OCI-LY3 (cell line): Measurements from ENCODE around the gene TDRD9.
A peak's percentile ranks its signal among the peaks of the same experiment; 100 is the strongest.
"Not testable (repeated sequence)": the region's sequence is repeated elsewhere in the genome, so short reads cannot be mapped to it uniquely, and the experiment has no call there.

Source experiments
- H2AFZ ChIP-seq: fragments of 200-600, 300-600 bp; shearing (Covaris generic); 2 replicates; pipeline ENCODE4 v1.6.0; 2014; ENCODE audit warnings: antibody characterized with exemption, low read depth, low read length
- H3K27ac ChIP-seq: fragments of 200-600, 300-600 bp; sonication (generic); 2 replicates; pipeline ENCODE4 v1.5.1; 2014; ENCODE audit warnings: mild to moderate bottlenecking, low read length, moderate library complexity, mixed read lengths
- H3K27me3 ChIP-seq: fragments of 200-600, 300-600 bp; sonication (generic); 2 replicates; pipeline ENCODE4 v1.6.1; 2014; ENCODE audit warnings: low read depth, low read length, mixed read lengths
- H3K36me3 ChIP-seq: fragments of 200-600, 300-600 bp; sonication (generic); replicated peaks from 2 replicates; pipeline ENCODE3; 2014; ENCODE audit warnings: low read depth, low read length, mixed read lengths
- H3K4me1 ChIP-seq: fragments of 300-600, 200-600 bp; sonication (generic); 2 replicates; pipeline ENCODE4 v1.6.1; 2014; ENCODE audit warnings: low read length, mixed read lengths
- H3K4me2 ChIP-seq: fragments of 200-600, 300-600 bp; sonication (generic); 2 replicates; pipeline ENCODE4 v1.6.1; 2014; ENCODE audit warnings: low read length, mixed read lengths
- H3K4me3 ChIP-seq: fragments of 300-600, 200-600 bp; sonication (generic); 2 replicates; pipeline ENCODE4 v1.5.1; 2014; ENCODE audit warnings: antibody characterized with exemption, mild to moderate bottlenecking, low read length, moderate library complexity
- H3K79me2 ChIP-seq: fragments of 300-600, 200-600 bp; shearing (Covaris generic); 2 replicates; pipeline ENCODE4 v1.6.1; 2014; ENCODE audit warnings: mild to moderate bottlenecking, low read length, mixed read lengths
- H3K9ac ChIP-seq: fragments of 300-600, 200-600 bp; shearing (Covaris generic); 2 replicates; pipeline ENCODE4 v1.6.0; 2014; ENCODE audit warnings: mild to moderate bottlenecking, low read length, moderate library complexity
- H3K9me3 ChIP-seq: fragments of 200-600, 300-600 bp; shearing (Covaris generic); 2 replicates; pipeline ENCODE4 v1.6.1; 2014; ENCODE audit warnings: low read length, mixed read lengths; ENCODE audit not compliant: insufficient read depth
- H4K20me1 ChIP-seq: fragments of 200-600, 300-600 bp; sonication (generic); 2 replicates; pipeline ENCODE4 v1.6.1; 2016; ENCODE audit warnings: low read length, mixed read lengths; ENCODE audit not compliant: insufficient read depth
- EZH2phosphoT487 ChIP-seq: fragments of 200-600 bp; shearing (Covaris generic); IDR thresholded peaks from 2 replicates; pipeline ENCODE4 v1.6.1; 2018; ENCODE audit warnings: antibody characterized with exemption, mixed run types, low read depth
- TF ChIP-seq, protein P1 (sequence below): fragments of 200-600, 300-600 bp; sonication (generic); IDR thresholded peaks from 2 replicates; pipeline ENCODE4 v1.5.1; 2014; ENCODE audit warnings: antibody characterized with exemption, low read length, low read depth

The TDRD9 gene

DNA sequence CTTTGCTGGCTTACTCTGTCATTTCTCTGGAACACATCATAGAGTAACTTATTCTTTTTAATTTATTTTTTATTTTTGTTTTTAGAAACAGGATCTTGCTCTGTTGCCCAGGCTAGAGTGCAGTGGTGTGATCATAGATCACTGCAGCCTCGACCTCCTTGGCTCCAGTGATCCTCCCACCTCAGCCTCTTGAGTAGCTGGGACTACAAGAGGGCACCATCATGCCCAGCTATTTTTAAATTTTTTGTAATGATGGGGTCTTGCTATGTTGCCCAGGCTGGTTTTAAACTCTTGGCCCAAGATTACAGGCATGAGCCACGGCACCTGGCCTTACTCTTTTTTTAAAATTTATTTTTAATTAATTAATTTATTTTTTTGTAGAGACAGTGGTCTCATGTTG is 46.3 kb downstream of the TDRD9 start:
- Histone ChIP-seq H3K27ac (no peak overlapping the region), H2AFZ (no peak overlapping the region), H3K36me3 (no peaks in the 10 kb centered on the region), H3K79me2 (no peaks in the 10 kb centered on the region), H4K20me1 (no peaks in the 10 kb centered on the region), H3K4me2 (no peak overlapping the region), H3K4me1 (no peaks in the 10 kb centered on the region), H3K9ac (no peak overlapping the region), H3K27me3 (no peaks in the 10 kb centered on the region; the same call in 1 of the 2 replicates), H3K9me3 (no peaks in the 10 kb centered on the region), H3K4me3 (no peak overlapping the region)
- TF ChIP-seq EZH2phosphoT487 = no peak
- TF ChIP-seq, protein P1, sequence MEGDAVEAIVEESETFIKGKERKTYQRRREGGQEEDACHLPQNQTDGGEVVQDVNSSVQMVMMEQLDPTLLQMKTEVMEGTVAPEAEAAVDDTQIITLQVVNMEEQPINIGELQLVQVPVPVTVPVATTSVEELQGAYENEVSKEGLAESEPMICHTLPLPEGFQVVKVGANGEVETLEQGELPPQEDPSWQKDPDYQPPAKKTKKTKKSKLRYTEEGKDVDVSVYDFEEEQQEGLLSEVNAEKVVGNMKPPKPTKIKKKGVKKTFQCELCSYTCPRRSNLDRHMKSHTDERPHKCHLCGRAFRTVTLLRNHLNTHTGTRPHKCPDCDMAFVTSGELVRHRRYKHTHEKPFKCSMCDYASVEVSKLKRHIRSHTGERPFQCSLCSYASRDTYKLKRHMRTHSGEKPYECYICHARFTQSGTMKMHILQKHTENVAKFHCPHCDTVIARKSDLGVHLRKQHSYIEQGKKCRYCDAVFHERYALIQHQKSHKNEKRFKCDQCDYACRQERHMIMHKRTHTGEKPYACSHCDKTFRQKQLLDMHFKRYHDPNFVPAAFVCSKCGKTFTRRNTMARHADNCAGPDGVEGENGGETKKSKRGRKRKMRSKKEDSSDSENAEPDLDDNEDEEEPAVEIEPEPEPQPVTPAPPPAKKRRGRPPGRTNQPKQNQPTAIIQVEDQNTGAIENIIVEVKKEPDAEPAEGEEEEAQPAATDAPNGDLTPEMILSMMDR = no peak

DNA sequence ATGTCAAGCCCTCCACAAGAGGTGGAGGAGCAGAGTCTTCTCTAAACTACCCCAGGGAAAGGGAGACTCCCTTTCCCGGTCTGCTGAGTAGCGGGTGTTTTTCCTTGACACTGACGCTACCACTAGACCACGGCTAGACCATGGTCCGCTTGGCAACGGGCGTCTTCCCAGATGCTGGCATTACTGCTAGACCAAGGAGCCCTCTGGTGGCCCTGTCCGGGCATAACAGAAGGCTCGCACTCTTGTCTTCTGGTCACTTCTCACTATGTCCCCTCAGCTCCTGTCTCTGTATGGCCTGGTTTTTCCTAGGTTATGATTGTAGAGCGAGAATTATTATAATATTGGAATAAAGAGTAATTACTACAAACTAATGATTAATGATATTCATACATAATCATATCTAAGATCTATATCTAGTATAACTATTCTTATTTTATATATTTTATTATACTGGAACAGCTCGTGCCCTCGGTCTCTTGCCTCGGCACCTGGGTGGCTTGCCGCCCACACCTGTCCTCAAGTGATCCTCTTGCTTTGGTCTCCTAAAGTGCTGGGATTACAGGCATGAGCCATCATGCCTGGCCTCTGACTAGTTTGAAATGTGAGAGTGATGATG is 52.5 kb downstream of the TDRD9 start:
- not testable (repeated sequence) for H3K4me3 ChIP-seq, H3K4me2 ChIP-seq, H4K20me1 ChIP-seq, H2AFZ ChIP-seq, H3K36me3 ChIP-seq, H3K9ac ChIP-seq, H3K79me2 ChIP-seq, H3K4me1 ChIP-seq, H3K27me3 ChIP-seq, H3K9me3 ChIP-seq, H3K27ac ChIP-seq
- TF ChIP-seq, protein P1 = peak; percentile 31

DNA sequence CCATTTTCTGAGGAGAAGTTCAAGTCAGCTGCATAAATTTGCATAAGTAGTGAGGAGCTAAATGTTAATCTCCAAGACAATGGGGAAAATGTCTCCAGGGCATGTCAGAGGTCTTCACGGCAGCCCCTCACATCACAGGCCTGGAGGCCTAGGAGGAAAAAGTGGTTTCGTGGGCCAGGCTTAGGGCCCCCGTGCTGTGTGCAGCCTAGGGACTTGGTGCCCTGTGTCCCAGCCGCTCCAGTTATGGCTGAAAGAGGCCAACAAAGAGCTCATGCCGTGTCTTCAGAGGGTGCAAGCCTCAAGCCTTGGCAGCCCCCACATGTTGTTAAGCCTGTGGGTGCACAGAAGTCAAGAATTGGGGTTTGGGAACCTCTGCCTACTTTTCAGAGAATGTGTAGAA is 55.9 kb downstream of the TDRD9 start:
- Histone ChIP-seq H3K4me1 (no peaks in the 10 kb centered on the region), H4K20me1 (no peaks in the 10 kb centered on the region), H3K9ac (no peak overlapping the region), H3K36me3 (no peaks in the 10 kb centered on the region), H3K79me2 (no peaks in the 10 kb centered on the region), H3K4me2 (no peak overlapping the region), H3K27me3 (peaks cover 7% of the 10 kb centered on the region; the same call in 1 of the 2 replicates), H3K27ac (no peak overlapping the region), H3K9me3 (peaks cover 9% of the 10 kb centered on the region; the same call in 1 of the 2 replicates), H2AFZ (no peak overlapping the region), H3K4me3 (no peak overlapping the region)
- TF ChIP-seq EZH2phosphoT487 = no peak
- TF ChIP-seq, protein P1 = no peak

DNA sequence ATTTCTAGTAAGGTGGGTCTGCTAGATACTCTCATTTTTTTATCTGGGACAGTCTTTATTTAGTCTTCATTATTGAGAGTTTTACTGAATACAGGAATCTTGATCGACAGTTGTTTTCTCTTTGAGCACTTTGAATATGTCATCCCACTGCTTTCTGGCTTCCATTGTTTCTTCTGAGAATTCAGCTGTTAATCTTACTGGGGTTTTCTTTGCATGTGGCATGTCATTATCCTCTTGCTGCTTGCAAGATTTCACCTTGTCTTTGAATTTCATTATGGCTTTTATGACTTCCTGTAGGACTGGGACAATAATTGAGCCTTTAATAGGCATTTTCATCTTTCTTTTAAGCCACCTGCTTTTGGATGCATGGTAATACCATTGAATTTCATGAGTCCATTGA is 60.8 kb downstream of the TDRD9 start:
- Histone ChIP-seq H3K4me2 (no peak overlapping the region), H4K20me1 (no peaks in the 10 kb centered on the region), H3K36me3 (no peaks in the 10 kb centered on the region), H3K9me3 (peaks cover 13% of the 10 kb centered on the region; the same call in 1 of the 2 replicates), H3K79me2 (no peaks in the 10 kb centered on the region), H3K4me3 (no peak overlapping the region), H3K4me1 (no peaks in the 10 kb centered on the region), H3K9ac (no peak overlapping the region), H3K27ac (no peak overlapping the region), H2AFZ (no peak overlapping the region), H3K27me3 (peaks cover 7% of the 10 kb centered on the region; the same call in 1 of the 2 replicates)
- TF ChIP-seq, protein P1 = no peak
- TF ChIP-seq EZH2phosphoT487 = no peak
